GM12892 (cell line): ENCODE measurements around the gene MACROD1. TPM values are rescaled to one million over a fixed set of nuclear protein-coding genes. Genes with fewer than 3 reads are reported as not detected.

Experiments
- DNase-seq: peaks from one replicate; pipeline ENCODE4 v3.0.0; 2011; ENCODE audit not compliant: insufficient read length
- FAIRE-seq: peaks from 2 replicates; lab custom pipeline; 2011; peaks lifted over from hg19 to GRCh38; lab: Jason Lieb, UNC
- POLR2A ChIP-seq: IDR thresholded peaks from 2 replicates; pipeline ENCODE4 v1.6.1; 2011; ENCODE audit warnings: low read depth, low read length, control low read depth
- POLR2AphosphoS5 ChIP-seq: IDR thresholded peaks from 2 replicates; pipeline ENCODE4 v1.6.1; 2011; ENCODE audit warnings: low read depth, low read length, control low read depth
- TAF1 ChIP-seq: IDR thresholded peaks from 2 replicates; pipeline ENCODE4 v1.6.1; 2011; ENCODE audit warnings: low read depth, mild to moderate bottlenecking, control low read depth, low read length, borderline replicate concordance
- polyA plus RNA-seq: library from polyadenylated mRNA; unstranded; fragments of >200 nt; gene quantifications from one replicate; pipeline ENCODE4 v1.2.1, GENCODE V29; 2012; ENCODE audit warnings: missing spikeins, inconsistent platforms; ENCODE audit not compliant: missing spikeins

MACROD1 gene
- 4.2 TPM for polyA plus RNA-seq

- peak; percentile 83 for DNase-seq
- FAIRE-seq, result peak; percentile 72
- peak; percentile 70; the same call in 1 of the 2 replicates for TF ChIP-seq POLR2A
- TF ChIP-seq TAF1, result peak; percentile 41; the same call in 1 of the 2 replicates
- no peak for TF ChIP-seq POLR2AphosphoS5
Measured at GRCh38 chr11:64165842-64166635, at the start of gene MACROD1. Gene MACROD1, minus strand, starts transcription at chr11:64166113. Its CDS starts 119 bp downstream, at chr11:64165994.

- TF ChIP-seq POLR2A (no peak), TAF1 (no peak), POLR2AphosphoS5 (no peak)
- DNase-seq, result no peak
- no peak for FAIRE-seq
Measured at GRCh38 chr11:64211181-64211872, 45.4 kb upstream of the MACROD1 start.

- DNase-seq (no peak), FAIRE-seq (no peak)
- TF ChIP-seq TAF1, result no peak
- no peak for TF ChIP-seq POLR2AphosphoS5
- no peak for TF ChIP-seq POLR2A
Measured at GRCh38 chr11:64210301-64211020, 44.5 kb upstream of the MACROD1 start.

GRCh38 chr11:64209563-64209843 lies 43.6 kb upstream of the MACROD1 start:
- no peak for TF ChIP-seq POLR2A
- no peak for TF ChIP-seq TAF1
- no peak for TF ChIP-seq POLR2AphosphoS5
- FAIRE-seq, result no peak
- DNase-seq, result no peak

GRCh38 chr11:64208796-64209562 lies 43.1 kb upstream of the MACROD1 start:
- FAIRE-seq, result no peak
- TF ChIP-seq POLR2A (no peak), TAF1 (no peak), POLR2AphosphoS5 (no peak)

GRCh38 chr11:64208086-64208795 lies 42.3 kb upstream of the MACROD1 start:
- no peak for FAIRE-seq
- TF ChIP-seq POLR2A, result no peak

More at GRCh38 chr11:64208796-64209562, 43.1 kb upstream of the MACROD1 start:
- DNase-seq, result no peak

GRCh38 chr11:64207256-64208085 lies 41.6 kb upstream of the MACROD1 start:
- FAIRE-seq, result peak; percentile 98
- peak; percentile 97 for DNase-seq
- TF ChIP-seq TAF1 (peak; percentile 60), POLR2A (peak; percentile 85), POLR2AphosphoS5 (peak; percentile 93)

More at GRCh38 chr11:64208086-64208795, 42.3 kb upstream of the MACROD1 start:
- DNase-seq, result no peak

- FAIRE-seq (no peak), DNase-seq (peak; percentile 72)
- TF ChIP-seq POLR2A (0 out of 2 replicates have a peak, but pooled peaks have one; percentile 52), POLR2AphosphoS5 (peak; percentile 19), TAF1 (peak; percentile 43; the same call in 1 of the 2 replicates)
Measured at GRCh38 chr11:64206457-64207255, 40.7 kb upstream of the MACROD1 start, which contains the start of gene FERMT3. Gene FERMT3, plus strand, starts transcription at chr11:64206721. Its CDS starts 644 bp downstream, at chr11:64207365.

GRCh38 chr11:64204464-64204989 lies 38.6 kb upstream of the MACROD1 start:
- DNase-seq, result peak; percentile 79
- FAIRE-seq, result peak; percentile 86
- TF ChIP-seq POLR2AphosphoS5, result no peak
- TF ChIP-seq TAF1, result no peak
- no peak for TF ChIP-seq POLR2A
